HG03060 (cell line): Measurements from ENCODE around the gene TRIM7.
A peak's percentile ranks its signal among the peaks of the same experiment; 100 is the strongest.
"Not testable (repeated sequence)": the region's sequence is repeated elsewhere in the genome, so short reads cannot be mapped to it uniquely, and the experiment has no call there.

Experiments used
- ATAC-seq: cut with Tn5 transposase; IDR thresholded peaks from one replicate; pipeline ENCODE4 v1.9.1; 2021; ENCODE audit warnings: low read depth, moderate number of reproducible peaks; ENCODE audit not compliant: unreplicated experiment

TRIM7 gene

DNA sequence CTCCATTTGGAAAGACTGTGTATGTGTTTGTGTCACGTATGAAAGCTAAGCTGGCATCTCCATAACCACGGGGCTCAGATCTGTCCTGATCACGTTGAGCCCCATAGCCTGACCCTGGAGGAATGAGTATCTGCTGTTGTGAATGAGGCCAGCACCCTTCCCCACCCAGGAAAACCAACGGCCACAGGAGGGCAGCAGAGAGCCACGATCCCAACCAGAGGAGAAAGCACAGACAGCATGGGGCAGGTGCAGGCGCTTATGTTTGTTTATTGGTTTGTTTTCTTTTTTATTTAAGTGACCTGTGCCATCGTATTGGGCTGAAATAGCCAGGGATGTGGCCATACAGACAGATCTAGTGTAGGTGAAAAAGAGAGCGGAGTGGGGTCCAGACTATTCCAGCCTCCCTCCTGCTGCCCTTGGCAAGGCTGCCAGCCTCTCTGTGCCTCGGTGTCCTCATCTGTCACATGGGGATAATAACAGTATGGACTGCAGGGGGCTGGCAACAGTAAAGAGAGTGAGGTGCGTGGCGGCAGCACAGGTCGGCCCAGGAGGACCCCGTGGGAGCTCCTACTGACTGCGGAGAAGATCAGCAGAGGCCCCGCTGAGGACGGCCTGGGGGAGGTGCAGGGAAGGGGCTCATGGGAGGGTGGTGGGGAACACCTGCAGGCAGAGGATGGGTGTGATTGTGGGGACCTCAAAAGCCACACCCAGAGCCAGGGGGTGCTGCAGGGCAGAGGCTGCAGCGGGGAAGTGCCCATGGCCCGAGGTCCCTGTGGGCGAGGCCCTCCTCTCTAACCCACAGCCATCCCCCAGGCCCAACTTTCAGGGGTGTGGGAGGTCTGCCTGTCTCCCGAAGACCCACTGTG is 45.5 kb downstream of the TRIM7 start:
- ATAC-seq: no peak

GRCh38 chr5:181158869-181159268 is 46.1 kb downstream of the TRIM7 start:
- ATAC-seq: no peak

DNA sequence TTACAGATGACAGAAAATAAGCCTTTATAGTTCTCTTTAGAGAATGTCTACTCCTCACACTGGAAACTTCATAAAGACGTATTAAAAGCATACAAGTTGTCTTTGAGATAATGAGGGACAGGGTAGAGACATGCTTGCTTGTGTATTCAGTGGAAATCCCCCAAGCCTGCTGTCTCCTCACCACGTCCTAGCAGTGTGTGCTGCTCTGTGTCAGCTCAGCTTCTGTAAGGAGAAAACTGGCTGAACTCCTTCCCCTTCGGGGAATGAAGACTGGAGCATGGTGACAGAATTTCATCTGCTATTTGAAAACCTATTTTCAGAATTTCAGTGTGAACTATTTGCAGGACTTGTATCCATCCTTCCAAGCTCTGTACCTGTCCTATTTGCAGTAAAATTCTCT is 48.2 kb downstream of the TRIM7 start:
- no peak for ATAC-seq

GRCh38 chr5:181153814-181154213 is 51.2 kb downstream of the TRIM7 start:
- no peak for ATAC-seq

DNA sequence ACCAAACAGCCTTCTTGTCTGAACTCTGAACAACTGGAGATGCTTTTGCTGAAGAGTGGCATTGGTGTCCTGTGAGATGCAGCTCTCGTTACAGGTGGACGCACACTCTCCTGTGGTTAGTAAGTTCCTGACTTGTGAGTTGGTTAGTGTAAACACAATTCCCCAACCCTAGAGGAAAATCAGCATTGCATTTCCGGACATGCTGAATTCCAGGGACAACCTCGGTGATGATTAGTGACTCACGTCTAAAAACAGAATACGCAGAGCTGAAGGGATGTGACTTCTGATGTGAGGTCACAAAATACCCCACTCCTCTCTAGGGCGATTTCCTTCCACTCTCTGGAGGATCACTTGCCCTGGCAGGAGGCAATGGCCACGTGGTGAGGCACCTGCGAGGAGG is 52.6 kb downstream of the TRIM7 start:
- no peak for ATAC-seq

DNA sequence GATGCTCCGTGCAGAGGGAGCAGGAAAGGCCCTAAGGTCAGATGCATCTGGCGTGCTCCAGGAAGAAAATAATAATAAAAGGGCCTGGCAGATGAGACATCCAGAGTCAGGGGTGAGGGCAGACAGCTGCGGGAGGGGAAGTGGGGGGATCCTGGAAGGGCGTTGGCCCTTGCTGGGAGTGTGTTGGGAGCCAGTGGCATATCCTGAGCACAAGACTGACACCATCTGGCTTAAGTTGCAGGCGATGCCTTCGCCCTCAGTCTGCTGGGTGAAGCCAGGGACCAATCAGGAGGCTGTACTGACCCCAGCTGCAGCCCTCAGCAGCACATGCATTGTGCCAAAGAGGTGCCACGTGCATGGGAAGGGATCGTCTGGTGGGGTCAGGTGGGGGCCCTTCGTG is 53.9 kb downstream of the TRIM7 start:
- ATAC-seq: no peak

- peak; percentile 47 for ATAC-seq
Observed at GRCh38 chr5:181149806-181150733, 54.9 kb downstream of the TRIM7 start.

- ATAC-seq: no peak
Observed at GRCh38 chr5:181149355-181149754, 55.6 kb downstream of the TRIM7 start.

- ATAC-seq: not testable (repeated sequence)
Observed at GRCh38 chr5:181146927-181147636, 57.9 kb downstream of the TRIM7 start, which contains the start of gene OR2V2. TSS of gene OR2V2 (plus strand) at chr5:181147586. CDS start at chr5:181154943, 7,357 bp downstream.

- no peak for ATAC-seq
Observed at GRCh38 chr5:181145133-181145532, 59.9 kb downstream of the TRIM7 start.
